NCI-H2171 (cell line): ENCODE data around the gene AFM.

Experiments
- DNase-seq: peaks from one replicate; lab custom pipeline; 2025; lab: John Stamatoyannopoulos, UW

Gene AFM

GRCh38 chr4:73481358-73481757, at the start of gene AFM:
Gene AFM, plus strand, starts transcription at chr4:73481745. Its CDS starts 31 bp downstream, at chr4:73481776.
- no peak for DNase-seq

- no peak for DNase-seq
These were observed 49.8 kb upstream of the AFM start for GRCh38 chr4:73431813-73432168.

DNA sequence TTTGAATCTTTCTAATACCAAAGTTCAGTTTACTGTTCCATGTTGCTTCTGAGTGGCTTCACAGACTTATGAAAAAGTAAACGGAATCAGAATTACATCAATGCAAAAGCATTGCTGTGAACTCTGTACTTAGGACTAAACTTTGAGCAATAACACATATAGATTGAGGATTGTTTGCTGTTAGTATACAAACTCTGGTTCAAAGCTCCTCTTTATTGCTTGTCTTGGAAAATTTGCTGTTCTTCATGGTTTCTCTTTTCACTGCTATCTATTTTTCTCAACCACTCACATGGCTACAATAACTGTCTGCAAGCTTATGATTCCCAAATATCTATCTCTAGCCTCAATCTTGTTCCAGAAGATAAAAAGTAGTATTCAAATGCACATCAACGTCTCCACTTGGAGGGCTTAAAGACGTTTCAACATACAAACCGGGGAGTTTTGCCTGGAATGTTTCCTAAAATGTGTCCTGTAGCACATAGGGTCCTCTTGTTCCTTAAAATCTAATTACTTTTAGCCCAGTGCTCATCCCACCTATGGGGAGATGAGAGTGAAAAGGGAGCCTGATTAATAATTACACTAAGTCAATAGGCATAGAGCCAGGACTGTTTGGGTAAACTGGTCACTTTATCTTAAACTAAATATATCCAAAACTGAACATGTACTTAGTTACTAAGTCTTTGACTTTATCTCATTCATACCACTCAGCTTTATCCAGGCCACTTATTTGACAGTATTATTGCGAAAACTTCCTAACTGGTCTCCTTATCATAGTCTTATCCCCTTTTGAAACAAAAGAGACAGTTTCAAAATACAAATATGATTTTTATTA, 49.2 kb upstream of the AFM start:
- DNase-seq: no peak

- no peak for DNase-seq
These were observed 48.4 kb upstream of the AFM start for GRCh38 chr4:73433140-73433539.

- DNase-seq: no peak
These were observed 47.2 kb upstream of the AFM start for GRCh38 chr4:73434311-73434710.

DNA sequence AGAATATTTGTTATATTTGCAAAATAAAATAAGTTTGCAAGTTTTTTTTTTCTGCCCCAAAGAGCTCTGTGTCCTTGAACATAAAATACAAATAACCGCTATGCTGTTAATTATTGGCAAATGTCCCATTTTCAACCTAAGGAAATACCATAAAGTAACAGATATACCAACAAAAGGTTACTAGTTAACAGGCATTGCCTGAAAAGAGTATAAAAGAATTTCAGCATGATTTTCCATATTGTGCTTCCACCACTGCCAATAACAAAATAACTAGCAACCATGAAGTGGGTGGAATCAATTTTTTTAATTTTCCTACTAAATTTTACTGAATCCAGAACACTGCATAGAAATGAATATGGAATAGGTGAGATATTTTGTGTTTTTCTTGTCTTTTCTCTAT, 45.6 kb upstream of the AFM start, which contains the start of gene AFP:
AFP (plus strand) TSS at position 238 of the 400 bp plus-strand sequence; CDS start at position 280, 42 bp downstream.
- no peak for DNase-seq

DNA sequence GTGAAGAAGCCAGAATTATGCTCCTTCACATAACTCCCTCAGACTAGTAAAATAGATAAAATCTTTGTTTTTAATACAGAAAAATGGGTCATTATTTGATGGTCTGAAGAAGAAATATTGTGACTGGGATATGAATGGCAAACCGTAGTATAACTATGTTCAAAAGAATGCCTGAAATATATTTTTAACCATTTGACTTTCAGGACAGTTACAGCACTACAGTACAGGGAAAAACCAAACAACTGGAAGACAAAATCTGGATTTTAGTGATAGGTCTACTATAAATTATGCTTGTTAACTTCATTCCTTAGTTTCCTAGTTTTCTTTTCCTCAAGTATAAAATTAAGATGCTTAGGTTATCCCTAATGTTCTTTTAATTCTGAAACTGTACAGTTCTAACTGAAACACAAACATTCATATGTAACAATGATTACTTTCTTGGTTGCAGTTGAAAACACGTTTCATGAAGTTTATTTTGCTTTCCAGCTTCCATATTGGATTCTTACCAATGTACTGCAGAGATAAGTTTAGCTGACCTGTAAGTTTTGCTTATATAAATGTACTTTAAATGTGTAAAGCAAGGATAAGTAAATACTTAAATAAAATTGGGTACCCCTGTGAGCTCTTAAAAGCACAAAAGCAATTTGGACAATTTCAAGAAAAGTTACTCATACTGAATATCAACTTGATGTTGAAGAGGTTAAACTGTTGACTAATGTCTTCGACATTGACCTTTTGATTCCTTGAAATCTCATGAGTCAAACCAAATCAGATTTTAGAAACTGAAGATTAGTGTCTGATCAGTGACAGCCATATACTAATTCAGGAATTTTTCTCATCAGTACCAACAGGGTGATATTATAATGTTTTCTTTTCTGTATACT, 44.6 kb upstream of the AFM start:
- no peak for DNase-seq

GRCh38 chr4:73437558-73437956, 44.0 kb upstream of the AFM start:
- no peak for DNase-seq

DNA sequence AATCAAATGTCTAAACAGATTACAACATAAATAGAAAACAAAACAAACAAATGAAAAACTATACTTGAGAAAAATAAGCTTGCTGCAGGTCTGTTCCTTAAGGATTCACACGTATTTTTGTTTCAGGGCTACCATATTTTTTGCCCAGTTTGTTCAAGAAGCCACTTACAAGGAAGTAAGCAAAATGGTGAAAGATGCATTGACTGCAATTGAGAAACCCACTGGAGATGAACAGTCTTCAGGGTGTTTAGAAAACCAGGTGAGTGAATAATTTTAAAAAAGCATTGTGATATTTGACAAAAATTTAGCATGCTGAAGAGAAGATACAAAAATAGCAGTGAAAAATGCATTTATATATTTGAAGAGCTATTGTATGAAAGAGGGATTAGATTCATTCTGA, 43.5 kb upstream of the AFM start:
- DNase-seq: no peak

- no peak for DNase-seq
These were observed 42.8 kb upstream of the AFM start for GRCh38 chr4:73438582-73439215.

GRCh38 chr4:73439445-73439844, 42.1 kb upstream of the AFM start:
- no peak for DNase-seq

- no peak for DNase-seq
These were observed 41.6 kb upstream of the AFM start for GRCh38 chr4:73439991-73440390.

DNA sequence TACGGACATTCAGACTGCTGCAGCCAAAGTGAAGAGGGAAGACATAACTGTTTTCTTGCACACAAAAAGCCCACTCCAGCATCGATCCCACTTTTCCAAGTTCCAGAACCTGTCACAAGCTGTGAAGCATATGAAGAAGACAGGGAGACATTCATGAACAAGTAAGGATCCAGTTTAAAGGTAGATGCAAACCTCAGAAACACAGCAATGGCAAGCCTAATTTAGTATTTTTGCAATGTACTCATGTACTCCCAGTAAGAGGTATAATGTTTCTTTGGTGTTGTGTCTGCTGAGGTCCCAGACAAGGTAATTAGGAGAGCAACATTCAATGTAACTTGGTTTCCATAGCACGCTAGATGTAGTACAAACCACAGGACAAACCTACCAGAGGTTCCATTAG, 40.9 kb upstream of the AFM start:
- DNase-seq: no peak

- DNase-seq: no peak
These were observed 39.3 kb upstream of the AFM start for GRCh38 chr4:73442275-73442674.

- no peak for DNase-seq
These were observed 38.3 kb upstream of the AFM start for GRCh38 chr4:73443224-73443623.

- DNase-seq: no peak
These were observed 35.9 kb upstream of the AFM start for GRCh38 chr4:73445383-73446335.

DNA sequence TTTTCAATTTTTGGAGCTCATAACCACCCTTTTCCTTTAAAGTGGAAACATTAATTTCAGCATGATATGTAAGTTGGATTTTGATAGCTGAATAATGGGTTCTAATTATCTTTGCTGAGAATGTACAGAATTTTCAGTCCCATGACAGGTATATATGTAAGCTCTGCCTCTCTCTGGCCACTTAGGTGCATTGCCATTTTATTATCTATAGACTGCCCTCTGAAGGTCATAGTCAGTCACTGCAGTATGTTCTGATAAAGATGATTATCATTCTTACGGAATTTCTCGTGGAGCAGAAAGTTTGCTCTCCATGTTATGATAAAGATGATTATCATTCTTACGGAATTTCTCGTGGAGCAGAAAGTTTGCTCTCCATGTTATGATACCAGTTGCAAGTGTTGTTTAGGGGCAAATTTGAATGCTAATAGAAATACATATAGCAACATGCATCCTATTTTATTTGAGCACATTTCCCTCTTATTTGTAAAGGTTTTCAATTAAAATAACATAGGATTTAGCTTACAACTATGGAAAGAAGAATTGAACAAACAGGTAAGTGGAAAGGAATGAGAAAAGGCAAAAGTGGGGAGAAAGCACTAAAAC, 35.1 kb upstream of the AFM start:
- peak; percentile 20 for DNase-seq

DNA sequence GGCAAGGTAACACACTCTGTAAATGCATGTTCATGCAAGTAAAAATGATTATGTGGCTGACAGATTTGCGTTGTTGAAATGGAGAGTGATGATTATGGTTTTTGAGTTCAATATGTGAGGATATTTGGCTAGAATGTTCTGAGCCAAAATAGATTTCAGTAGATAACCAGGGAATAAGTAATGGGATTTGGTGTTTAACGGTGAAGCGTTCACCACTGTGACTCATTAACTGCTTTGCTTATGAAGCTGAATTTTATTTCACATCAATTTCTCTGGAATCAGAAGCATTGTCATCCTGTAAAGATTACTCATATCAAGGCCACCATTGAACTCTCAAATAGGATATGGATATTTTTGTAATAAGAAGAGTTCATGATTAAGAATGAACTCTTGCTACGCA, 33.9 kb upstream of the AFM start:
- no peak for DNase-seq

DNA sequence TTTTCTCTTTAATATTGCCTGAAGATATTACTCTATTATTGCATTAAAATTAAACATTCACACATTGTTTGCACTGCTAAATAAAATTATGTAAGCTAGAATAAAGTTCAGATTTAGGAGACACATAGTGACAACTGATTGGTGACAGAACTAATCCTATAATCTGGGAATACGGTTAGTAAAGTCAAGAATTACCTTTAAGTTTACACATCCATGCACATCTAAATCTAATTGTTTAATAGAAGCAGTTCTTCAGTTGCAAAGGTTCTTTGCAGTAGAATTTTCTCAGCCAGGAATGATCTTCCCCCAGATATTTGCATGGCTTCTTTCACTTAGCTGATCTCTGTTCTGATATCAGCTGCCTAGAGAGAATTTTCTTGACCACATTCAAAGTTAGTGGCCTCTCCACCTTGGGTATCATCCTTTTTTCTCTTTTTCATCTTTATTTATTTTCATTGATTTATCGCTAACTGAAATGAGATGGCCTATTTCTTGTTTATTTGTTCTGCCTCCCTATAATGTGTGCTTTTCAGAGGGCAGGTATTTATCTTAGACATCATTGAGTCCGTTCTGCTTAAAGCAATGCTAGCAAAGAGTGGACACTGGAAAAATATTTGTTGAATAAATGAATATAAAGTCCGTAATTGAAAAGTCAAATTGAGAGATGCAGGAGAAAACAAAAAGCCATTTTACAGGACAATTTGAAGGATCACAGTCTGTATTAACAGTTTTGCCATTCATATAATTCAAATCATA, 32.9 kb upstream of the AFM start:
- no peak for DNase-seq

GRCh38 chr4:73450398-73451004, 31.0 kb upstream of the AFM start:
- DNase-seq: no peak
